Type B pancreatic cell (in vitro differentiated cells): ENCODE data around the gene CAMTA1. TPM values are rescaled to one million over a fixed set of nuclear protein-coding genes. Genes with fewer than 3 reads are reported as not detected.

ENCODE experiments used
- DNase-seq: peaks from one replicate; pipeline ENCODE4 v3.0.0; 2021; ENCODE audit warnings: mixed read lengths; ENCODE audit not compliant: unreplicated experiment; ENCODE audit errors: extremely low spot score
- H3K27ac Mint-ChIP-seq: 2 replicates; pipeline ENCODE4 v1.8.0; 2021; ENCODE audit warnings: mild to moderate bottlenecking, mixed read lengths
- H3K27me3 Mint-ChIP-seq: 2 replicates; pipeline ENCODE4 v1.8.0; 2021; ENCODE audit warnings: mixed read lengths
- H3K36me3 Mint-ChIP-seq: 2 replicates; pipeline ENCODE4 v1.8.0; 2021; ENCODE audit warnings: mixed read lengths
- H3K4me1 Mint-ChIP-seq: one replicate; pipeline ENCODE4 v1.8.0; 2021; ENCODE audit warnings: mixed read lengths; ENCODE audit not compliant: unreplicated experiment
- H3K4me3 Mint-ChIP-seq: 2 replicates; pipeline ENCODE4 v1.8.0; 2021; ENCODE audit warnings: mild to moderate bottlenecking, mixed read lengths
- H3K9me3 Mint-ChIP-seq: 2 replicates; pipeline ENCODE4 v1.8.0; 2021; ENCODE audit warnings: mixed read lengths
- total RNA-seq: library from RNA; stranded (reverse); gene quantifications from 2 replicates; pipeline ENCODE4 v1.2.1, GENCODE V29; 2021; ENCODE audit warnings: low replicate concordance
- TF ChIP-seq, protein P1 (sequence below): fragments of 200-600 bp; sonication (generic); conservative IDR thresholded peaks from 2 replicates; pipeline ENCODE4 v1.5.0; 2021; ENCODE audit warnings: antibody characterized with exemption, mild to moderate bottlenecking

CAMTA1 gene
- total RNA-seq, 1 donor from 2014 or later: 82.5 TPM

DNA sequence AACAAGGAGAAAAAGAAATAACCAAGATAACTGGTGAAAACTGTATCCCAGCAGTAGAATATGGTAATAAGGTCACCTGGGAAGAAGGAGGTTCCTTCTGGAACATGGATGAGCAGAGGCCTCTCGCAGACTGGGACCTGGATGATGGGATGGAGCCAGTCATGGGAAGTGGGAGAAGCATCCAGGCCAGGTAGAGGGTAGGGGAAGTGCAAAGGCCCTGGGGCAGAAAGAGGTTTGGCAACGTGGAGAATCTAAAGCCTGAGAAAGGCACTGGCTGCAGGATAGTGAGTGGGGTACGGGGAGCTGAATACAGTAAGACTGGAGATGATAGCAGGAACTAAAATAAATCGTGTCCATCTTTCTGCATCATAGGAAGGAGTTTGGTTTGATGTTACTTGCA lies 889.7 kb downstream of the CAMTA1 start:
- TF ChIP-seq, protein P1, sequence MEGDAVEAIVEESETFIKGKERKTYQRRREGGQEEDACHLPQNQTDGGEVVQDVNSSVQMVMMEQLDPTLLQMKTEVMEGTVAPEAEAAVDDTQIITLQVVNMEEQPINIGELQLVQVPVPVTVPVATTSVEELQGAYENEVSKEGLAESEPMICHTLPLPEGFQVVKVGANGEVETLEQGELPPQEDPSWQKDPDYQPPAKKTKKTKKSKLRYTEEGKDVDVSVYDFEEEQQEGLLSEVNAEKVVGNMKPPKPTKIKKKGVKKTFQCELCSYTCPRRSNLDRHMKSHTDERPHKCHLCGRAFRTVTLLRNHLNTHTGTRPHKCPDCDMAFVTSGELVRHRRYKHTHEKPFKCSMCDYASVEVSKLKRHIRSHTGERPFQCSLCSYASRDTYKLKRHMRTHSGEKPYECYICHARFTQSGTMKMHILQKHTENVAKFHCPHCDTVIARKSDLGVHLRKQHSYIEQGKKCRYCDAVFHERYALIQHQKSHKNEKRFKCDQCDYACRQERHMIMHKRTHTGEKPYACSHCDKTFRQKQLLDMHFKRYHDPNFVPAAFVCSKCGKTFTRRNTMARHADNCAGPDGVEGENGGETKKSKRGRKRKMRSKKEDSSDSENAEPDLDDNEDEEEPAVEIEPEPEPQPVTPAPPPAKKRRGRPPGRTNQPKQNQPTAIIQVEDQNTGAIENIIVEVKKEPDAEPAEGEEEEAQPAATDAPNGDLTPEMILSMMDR: no peak
- H3K27ac Mint-ChIP-seq: no peak overlapping the region
- no peaks in the 10 kb centered on the region for H3K36me3 Mint-ChIP-seq
- no peaks in the 10 kb centered on the region for H3K9me3 Mint-ChIP-seq
- DNase-seq: no peak
- peaks cover 8% of the 10 kb centered on the region for H3K4me1 Mint-ChIP-seq
- H3K4me3 Mint-ChIP-seq: no peak overlapping the region
- peaks cover 14% of the 10 kb centered on the region for H3K27me3 Mint-ChIP-seq

DNA sequence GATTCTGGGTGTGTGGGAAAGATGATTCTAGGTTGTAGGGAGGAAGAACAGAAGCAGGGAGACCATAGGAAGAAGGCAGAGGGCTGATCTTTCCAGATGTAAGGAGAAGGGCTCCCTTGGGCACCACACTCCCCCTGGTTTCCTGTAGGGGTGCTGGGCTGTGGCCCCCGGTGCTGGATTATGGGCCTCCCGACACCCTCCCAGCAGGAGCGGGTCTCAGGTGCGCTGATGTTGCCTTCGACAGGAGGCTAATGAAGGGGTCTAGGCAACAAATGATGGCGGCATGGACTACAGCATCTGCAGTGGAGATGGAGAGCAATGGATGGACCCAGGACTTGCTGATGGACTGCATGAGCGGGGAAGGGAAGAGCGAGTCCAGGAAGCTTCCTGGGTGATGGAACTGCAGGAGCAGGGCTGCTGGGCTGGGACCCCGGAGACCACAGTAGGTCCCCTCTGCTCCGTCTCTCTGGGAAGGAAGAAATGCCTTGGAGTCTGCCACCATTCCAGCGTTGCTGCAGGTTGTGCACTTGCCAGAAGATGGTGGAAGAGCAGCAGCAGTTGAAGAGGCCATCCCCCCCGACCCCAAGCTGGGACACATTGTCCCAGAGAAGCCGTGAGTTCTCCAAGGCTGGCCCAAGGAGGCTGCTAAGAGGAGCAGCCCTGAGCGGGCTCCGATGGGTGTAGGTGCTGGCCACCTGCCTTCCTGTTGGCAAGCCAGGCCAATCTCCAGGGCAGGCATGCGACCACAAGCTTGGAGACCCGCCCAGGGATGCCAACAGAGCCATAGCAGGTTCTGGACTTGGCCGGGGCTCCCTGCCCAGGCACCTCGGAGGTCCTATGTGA lies 890.4 kb downstream of the CAMTA1 start:
- Mint-ChIP-seq H3K27ac (no peak overlapping the region), H3K27me3 (peaks cover 10% of the 10 kb centered on the region), H3K4me3 (no peak overlapping the region), H3K9me3 (no peaks in the 10 kb centered on the region), H3K4me1 (peaks cover 3% of the 10 kb centered on the region), H3K36me3 (no peaks in the 10 kb centered on the region)
- DNase-seq: no peak
- TF ChIP-seq, protein P1: no peak

DNA sequence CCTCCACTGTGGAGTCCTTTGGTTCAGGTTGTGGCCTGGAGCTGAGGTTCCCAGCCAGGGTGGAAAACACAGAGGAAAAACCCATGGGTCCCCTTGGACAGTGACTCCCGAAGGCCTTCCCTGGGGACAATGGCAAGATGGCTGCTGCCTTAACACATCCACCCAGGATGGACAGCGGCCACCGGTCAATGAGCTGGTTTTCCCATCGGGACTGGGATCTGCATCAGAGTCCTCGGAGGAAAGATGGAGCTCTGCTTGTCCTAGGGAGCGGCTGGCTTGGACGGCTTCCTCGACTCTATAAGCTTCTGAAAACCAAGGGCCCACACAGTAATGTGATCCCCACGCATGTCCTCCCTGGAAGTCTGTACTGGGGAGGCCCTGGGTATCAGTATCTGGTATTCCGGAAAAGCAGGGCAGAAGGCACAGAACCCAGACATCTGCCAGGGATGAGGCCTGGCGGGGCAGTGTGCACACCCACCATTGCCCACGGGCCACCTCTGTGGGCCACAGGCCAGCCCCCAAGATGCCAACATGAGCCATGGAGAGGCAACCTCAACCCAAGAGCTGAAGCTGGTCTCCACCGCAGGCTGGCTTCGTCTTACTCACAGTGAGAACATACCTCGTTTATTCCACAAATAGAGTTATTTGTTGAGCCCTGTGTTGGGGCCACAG lies 891.2 kb downstream of the CAMTA1 start:
- H3K27me3 Mint-ChIP-seq: peaks cover 10% of the 10 kb centered on the region
- H3K4me1 Mint-ChIP-seq: peaks cover 3% of the 10 kb centered on the region
- no peak overlapping the region for H3K27ac Mint-ChIP-seq
- TF ChIP-seq, protein P1: no peak
- H3K4me3 Mint-ChIP-seq: no peak overlapping the region
- no peak for DNase-seq
- no peaks in the 10 kb centered on the region for H3K36me3 Mint-ChIP-seq
- H3K9me3 Mint-ChIP-seq: no peaks in the 10 kb centered on the region

DNA sequence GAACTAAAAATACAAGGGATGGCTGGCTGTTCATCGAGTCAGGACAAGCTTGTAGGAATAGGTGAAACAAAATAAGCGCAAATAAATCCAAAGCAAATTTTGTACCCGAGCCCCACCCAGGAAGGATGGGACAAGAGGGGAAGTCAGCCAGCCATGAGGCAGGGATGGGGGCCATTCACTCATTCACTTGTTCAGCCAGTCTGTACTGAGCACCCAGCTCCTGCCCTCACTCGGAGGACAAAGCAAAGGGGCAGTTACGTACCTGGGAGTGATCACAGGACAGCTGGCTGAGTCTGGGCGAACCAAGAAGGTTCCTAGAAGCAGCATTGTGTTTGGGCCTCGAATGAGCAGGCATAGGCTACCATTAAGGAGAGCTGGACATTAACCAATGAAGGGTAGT lies 891.9 kb downstream of the CAMTA1 start:
- Mint-ChIP-seq H3K27me3 (peaks cover 7% of the 10 kb centered on the region), H3K27ac (no peak overlapping the region), H3K9me3 (no peaks in the 10 kb centered on the region), H3K4me3 (no peak overlapping the region), H3K36me3 (no peaks in the 10 kb centered on the region), H3K4me1 (no peaks in the 10 kb centered on the region)
- no peak for DNase-seq
- TF ChIP-seq, protein P1: no peak

DNA sequence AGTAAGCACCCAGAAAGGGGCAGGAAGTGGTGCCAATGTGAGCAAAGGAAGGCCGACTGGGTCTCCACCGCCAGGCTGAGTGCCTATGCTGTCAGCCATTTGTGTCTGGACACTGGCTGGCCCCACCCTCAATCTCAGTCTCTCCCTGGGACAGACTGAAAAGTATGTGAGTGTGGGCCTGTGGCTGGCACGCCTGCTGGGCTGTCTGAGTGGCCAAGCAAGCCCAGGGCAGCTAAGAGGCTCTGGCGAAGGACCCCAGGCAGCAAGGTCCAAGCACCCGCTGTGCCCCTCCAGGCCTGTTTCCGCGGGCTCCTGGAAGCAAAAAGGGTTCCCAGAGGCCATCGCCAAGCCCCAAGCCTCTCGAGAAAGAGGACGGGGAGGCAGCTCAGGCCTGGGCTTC lies 892.6 kb downstream of the CAMTA1 start:
- no peak overlapping the region for H3K27ac Mint-ChIP-seq
- H3K36me3 Mint-ChIP-seq: no peaks in the 10 kb centered on the region
- no peaks in the 10 kb centered on the region for H3K4me1 Mint-ChIP-seq
- no peak overlapping the region for H3K4me3 Mint-ChIP-seq
- TF ChIP-seq, protein P1: no peak
- no peaks in the 10 kb centered on the region for H3K9me3 Mint-ChIP-seq
- peaks cover 7% of the 10 kb centered on the region for H3K27me3 Mint-ChIP-seq
- no peak for DNase-seq
